Neural cell (in vitro differentiated cells): ENCODE measurements around the gene PAXIP1. TPM values are rescaled to one million over a fixed set of nuclear protein-coding genes. Genes with fewer than 3 reads are reported as not detected.

Experiments
- H2AFZ ChIP-seq: fragments of 200-600, 300-800 bp; sonication (generic), shearing (Covaris generic); 2 replicates; pipeline ENCODE4 v1.6.0; 2014; ENCODE audit warnings: low read depth, mild to moderate bottlenecking, antibody characterized with exemption, low read length, moderate library complexity
- H3F3A ChIP-seq: fragments of 200-600 bp; shearing (Covaris generic); 2 replicates; pipeline ENCODE4 v1.6.1; 2016; ENCODE audit warnings: mild to moderate bottlenecking, moderate library complexity, mixed read lengths, antibody characterized with exemption, low read length; ENCODE audit not compliant: insufficient read depth, poor library complexity, severe bottlenecking
- H3K27ac ChIP-seq: fragments of 200-600, 300-800 bp; sonication (generic), shearing (Covaris generic); 2 replicates; pipeline ENCODE4 v1.5.1; 2014; ENCODE audit warnings: mild to moderate bottlenecking, low read length, moderate library complexity
- H3K27me3 ChIP-seq: fragments of 300-800, 200-600 bp; sonication (generic), shearing (Covaris generic); 2 replicates; pipeline ENCODE4 v1.6.0; 2014; ENCODE audit warnings: mild to moderate bottlenecking, low read depth, low read length, moderate library complexity; ENCODE audit not compliant: insufficient read depth
- H3K36me3 ChIP-seq: fragments of 300-800, 200-600 bp; sonication (generic), shearing (Covaris generic); 2 replicates; pipeline ENCODE4 v1.5.1; 2014; ENCODE audit warnings: mild to moderate bottlenecking, antibody characterized with exemption, low read length, moderate library complexity; ENCODE audit not compliant: insufficient read depth
- H3K4me2 ChIP-seq: fragments of 300-800, 200-600 bp; sonication (generic), shearing (Covaris generic); 2 replicates; pipeline ENCODE4 v1.6.0; 2014; ENCODE audit warnings: mild to moderate bottlenecking, low read length
- H3K4me3 ChIP-seq: fragments of 300-800, 200-600 bp; sonication (generic), shearing (Covaris generic); 2 replicates; pipeline ENCODE4 v1.5.1; 2014; ENCODE audit warnings: mild to moderate bottlenecking, low read length, moderate library complexity
- H3K79me2 ChIP-seq: fragments of 200-600 bp; shearing (Covaris generic); replicated peaks from 2 replicates; pipeline ENCODE4 v1.6.0; 2014; ENCODE audit warnings: mild to moderate bottlenecking, low read length, moderate library complexity; ENCODE audit not compliant: insufficient read depth
- H3K9ac ChIP-seq: fragments of 300-800, 200-600 bp; sonication (generic), shearing (Covaris generic); 2 replicates; pipeline ENCODE4 v1.6.1; 2016; ENCODE audit warnings: mild to moderate bottlenecking, low read length, mixed read lengths
- H3K9me2 ChIP-seq: fragments of 200-600 bp; shearing (Covaris generic); 2 replicates; pipeline ENCODE4 v1.6.1; 2016; ENCODE audit warnings: mild to moderate bottlenecking, low read length, mixed read lengths; ENCODE audit not compliant: insufficient read depth
- H3K9me3 ChIP-seq: fragments of 200-600, 300-800 bp; sonication (generic), shearing (Covaris generic); 2 replicates; pipeline ENCODE4 v1.6.1; 2016; ENCODE audit warnings: mild to moderate bottlenecking, mixed run types, low read length, moderate library complexity, mixed read lengths
- H4K20me1 ChIP-seq: fragments of 200-600 bp; shearing (Covaris generic); 2 replicates; pipeline ENCODE4 v1.6.1; 2016; ENCODE audit warnings: mild to moderate bottlenecking, mixed run types; ENCODE audit not compliant: insufficient read depth
- CTCF ChIP-seq: fragments of 450-650 bp; IDR thresholded peaks from 2 replicates; pipeline ENCODE4 v1.5.1; 2014; ENCODE audit warnings: antibody characterized with exemption, mild to moderate bottlenecking, moderate library complexity; ENCODE audit not compliant: poor library complexity, severe bottlenecking
- EP300 ChIP-seq: fragments of 450-650 bp; conservative IDR thresholded peaks from 2 replicates; pipeline ENCODE4 v1.6.1; 2014; ENCODE audit warnings: antibody characterized with exemption, mild to moderate bottlenecking, moderate library complexity; ENCODE audit not compliant: poor library complexity, severe bottlenecking
- EZH2 ChIP-seq: fragments of 200-600, 300-800 bp; shearing (Covaris generic), sonication (generic); IDR thresholded peaks from 2 replicates; pipeline ENCODE4 v1.6.1; 2014; ENCODE audit warnings: antibody characterized with exemption, low read length, borderline replicate concordance, mild to moderate bottlenecking; ENCODE audit not compliant: insufficient read depth, poor library complexity, severe bottlenecking
- MXI1 ChIP-seq: fragments of 450-650 bp; conservative IDR thresholded peaks from 2 replicates; pipeline ENCODE4 v1.6.1; 2014; ENCODE audit warnings: antibody characterized with exemption, mild to moderate bottlenecking; ENCODE audit not compliant: poor library complexity, severe bottlenecking
- POLR2AphosphoS5 ChIP-seq: IDR thresholded peaks from 2 replicates; pipeline ENCODE4 v1.6.1; 2012
- RAD21 ChIP-seq: fragments of 450-650 bp; conservative IDR thresholded peaks from 2 replicates; pipeline ENCODE4 v1.6.1; 2014; ENCODE audit warnings: antibody characterized with exemption, mild to moderate bottlenecking, moderate library complexity
- REST ChIP-seq: IDR thresholded peaks from 2 replicates; pipeline ENCODE4 v1.6.1; 2012; ENCODE audit warnings: borderline replicate concordance
- SMC3 ChIP-seq: fragments of 450-650 bp; conservative IDR thresholded peaks from 2 replicates; pipeline ENCODE4 v1.6.1; 2014; ENCODE audit warnings: antibody characterized with exemption, mild to moderate bottlenecking, moderate library complexity; ENCODE audit not compliant: poor library complexity
- TAF1 ChIP-seq: IDR thresholded peaks from 2 replicates; pipeline ENCODE4 v1.6.1; 2012; ENCODE audit warnings: low read depth
- polyA plus RNA-seq: library from polyadenylated mRNA; depleted of rRNA; stranded (reverse); fragments of >200 nt; gene quantifications from 2 replicates; pipeline ENCODE4 v1.2.3, GENCODE V29; 2014

The PAXIP1 gene
- polyA plus RNA-seq, 1 donor from 2014 or later: 14.4 TPM

- Histone ChIP-seq H3K4me2 (no peak overlapping the region), H3K9me2 (no peaks in the 10 kb centered on the region), H3K9me3 (no peaks in the 10 kb centered on the region), H2AFZ (no peak overlapping the region), H3K79me2 (no peaks in the 10 kb centered on the region), H3K36me3 (no peaks in the 10 kb centered on the region), H3K27ac (no peak overlapping the region), H3F3A (no peaks in the 10 kb centered on the region), H3K4me3 (no peak overlapping the region), H3K27me3 (no peaks in the 10 kb centered on the region), H4K20me1 (no peaks in the 10 kb centered on the region), H3K9ac (no peak overlapping the region)
- TF ChIP-seq CTCF: no peak
- TF ChIP-seq EZH2: no peak
- TF ChIP-seq SMC3: no peak
- no peak for TF ChIP-seq REST
- no peak for TF ChIP-seq TAF1
- TF ChIP-seq MXI1: no peak
- no peak for TF ChIP-seq POLR2AphosphoS5
- TF ChIP-seq RAD21: no peak
- no peak for TF ChIP-seq EP300
Measured at GRCh38 chr7:154910977-154911376, 91.9 kb downstream of the PAXIP1 start.

- Histone ChIP-seq H3K4me3 (no peak overlapping the region), H2AFZ (no peak overlapping the region), H3K27me3 (no peaks in the 10 kb centered on the region), H3F3A (no peaks in the 10 kb centered on the region), H3K9ac (no peak overlapping the region), H4K20me1 (no peaks in the 10 kb centered on the region), H3K9me3 (no peaks in the 10 kb centered on the region), H3K9me2 (no peaks in the 10 kb centered on the region), H3K4me2 (no peak overlapping the region), H3K79me2 (no peaks in the 10 kb centered on the region), H3K27ac (no peak overlapping the region), H3K36me3 (no peaks in the 10 kb centered on the region)
- no peak for TF ChIP-seq TAF1
- TF ChIP-seq REST: no peak
- no peak for TF ChIP-seq POLR2AphosphoS5
- no peak for TF ChIP-seq SMC3
- TF ChIP-seq RAD21: no peak
- TF ChIP-seq EZH2: no peak
- TF ChIP-seq MXI1: no peak
- no peak for TF ChIP-seq CTCF
- TF ChIP-seq EP300: no peak
Measured at GRCh38 chr7:154910125-154910524, 92.8 kb downstream of the PAXIP1 start.
